H9 (cell line): ENCODE data around the gene S1PR3. TPM values are rescaled to one million over a fixed set of nuclear protein-coding genes. Genes with fewer than 3 reads are reported as not detected.

ENCODE experiments used
- DNase-seq: peaks from one replicate; pipeline ENCODE4 v3.0.0-alpha.2; 2017
- H2AFZ ChIP-seq: one replicate; pipeline ENCODE4 v1.6.1; 2013; ENCODE audit warnings: mild to moderate bottlenecking, low read length, control low read depth, moderate library complexity
- H2AK5ac ChIP-seq: 2 replicates; pipeline ENCODE4 v1.6.1; 2013; ENCODE audit warnings: low read length, control low read depth, mixed read lengths; ENCODE audit not compliant: insufficient read length
- H2BK120ac ChIP-seq: one replicate; pipeline ENCODE4 v1.6.1; 2013; ENCODE audit warnings: low read depth, mild to moderate bottlenecking, low read length, control low read depth, inconsistent platforms; ENCODE audit not compliant: poor library complexity, severe bottlenecking
- H2BK12ac ChIP-seq: 2 replicates; pipeline ENCODE4 v1.6.1; 2013; ENCODE audit warnings: low read length, control low read depth, mixed read lengths, low read depth; ENCODE audit not compliant: insufficient read length
- H2BK15ac ChIP-seq: 2 replicates; pipeline ENCODE4 v1.6.1; 2013; ENCODE audit warnings: low read depth, low read length, control low read depth
- H2BK20ac ChIP-seq: one replicate; pipeline ENCODE4 v1.6.1; 2013; ENCODE audit warnings: low read depth, mild to moderate bottlenecking, low read length, control low read depth, inconsistent platforms; ENCODE audit not compliant: poor library complexity, severe bottlenecking
- H2BK5ac ChIP-seq: 2 replicates; pipeline ENCODE4 v1.6.1; 2013; ENCODE audit warnings: low read length, control low read depth, mixed read lengths; ENCODE audit not compliant: insufficient read length
- H3K14ac ChIP-seq: 2 replicates; pipeline ENCODE4 v1.6.1; 2013; ENCODE audit warnings: low read length, control low read depth; ENCODE audit not compliant: insufficient read depth
- H3K18ac ChIP-seq: 2 replicates; pipeline ENCODE4 v1.6.1; 2013; ENCODE audit warnings: low read depth, mild to moderate bottlenecking, mixed read lengths, low read length, control low read depth; ENCODE audit not compliant: insufficient read length
- H3K23ac ChIP-seq: 2 replicates; pipeline ENCODE4 v1.6.1; 2013; ENCODE audit warnings: low read length, control low read depth, mixed read lengths, low read depth; ENCODE audit not compliant: insufficient read length
- H3K23me2 ChIP-seq: 2 replicates; pipeline ENCODE4 v1.6.1; 2013; ENCODE audit warnings: low read depth, mild to moderate bottlenecking, mixed read lengths, low read length, control low read depth; ENCODE audit not compliant: insufficient read length, poor library complexity, severe bottlenecking
- H3K27ac ChIP-seq: 2 replicates; pipeline ENCODE4 v1.5.1; 2013; ENCODE audit warnings: low read length, control low read depth, mixed read lengths, low read depth; ENCODE audit not compliant: insufficient read length
- H3K27me3 ChIP-seq: 2 replicates; pipeline ENCODE4 v1.6.1; 2013; ENCODE audit warnings: low read length, control low read depth, inconsistent platforms; ENCODE audit not compliant: insufficient read depth
- H3K4ac ChIP-seq: 2 replicates; pipeline ENCODE4 v1.6.1; 2013; ENCODE audit warnings: low read depth, mild to moderate bottlenecking, control low read depth, inconsistent platforms, low read length, moderate library complexity
- H3K4me1 ChIP-seq: 2 replicates; pipeline ENCODE4 v1.6.1; 2013; ENCODE audit warnings: low read length, control low read depth, inconsistent platforms; ENCODE audit not compliant: insufficient read depth
- H3K4me2 ChIP-seq: 2 replicates; pipeline ENCODE4 v1.6.1; 2013; ENCODE audit warnings: low read length, control low read depth, mixed read lengths; ENCODE audit not compliant: insufficient read length, insufficient read depth
- H3K56ac ChIP-seq: 2 replicates; pipeline ENCODE4 v1.6.1; 2013; ENCODE audit warnings: low read depth, mild to moderate bottlenecking, mixed read lengths, low read length, control low read depth; ENCODE audit not compliant: insufficient read length
- H3K79me1 ChIP-seq: 2 replicates; pipeline ENCODE4 v1.6.1; 2013; ENCODE audit warnings: low read depth, mild to moderate bottlenecking, moderate library complexity, low read length, control low read depth, inconsistent platforms; ENCODE audit not compliant: insufficient read depth, poor library complexity, severe bottlenecking
- H3K79me2 ChIP-seq: 2 replicates; pipeline ENCODE4 v1.6.1; 2013; ENCODE audit warnings: low read length, control low read depth, inconsistent platforms; ENCODE audit not compliant: insufficient read depth
- H3K9ac ChIP-seq: 2 replicates; pipeline ENCODE4 v1.6.1; 2013; ENCODE audit warnings: low read length, control low read depth, mixed read lengths; ENCODE audit not compliant: insufficient read length; ENCODE audit errors: extremely low read depth
- H3K9me3 ChIP-seq: one replicate; pipeline ENCODE4 v1.6.1; 2013; ENCODE audit warnings: low read depth, low read length, inconsistent platforms; ENCODE audit not compliant: control insufficient read depth
- H3T11ph ChIP-seq: one replicate; pipeline ENCODE4 v1.6.1; 2013; ENCODE audit warnings: mild to moderate bottlenecking, low read length, control low read depth, inconsistent platforms
- H4K20me1 ChIP-seq: one replicate; pipeline ENCODE4 v1.6.1; 2013; ENCODE audit not compliant: control insufficient read depth, insufficient read length, insufficient read depth
- H4K5ac ChIP-seq: 2 replicates; pipeline ENCODE4 v1.6.1; 2013; ENCODE audit warnings: low read depth, mild to moderate bottlenecking, mixed read lengths, low read length, control low read depth; ENCODE audit not compliant: insufficient read length
- H4K8ac ChIP-seq: replicated peaks from 2 replicates; pipeline ENCODE4 v1.6.1; 2013; ENCODE audit warnings: low read length, control low read depth, mixed read lengths, low read depth; ENCODE audit not compliant: insufficient read length
- H4K91ac ChIP-seq: 2 replicates; pipeline ENCODE4 v1.6.1; 2013; ENCODE audit warnings: low read depth, mild to moderate bottlenecking, moderate library complexity, mixed read lengths, low read length, control low read depth; ENCODE audit not compliant: insufficient read length
- H3K27ac Mint-ChIP-seq, 3 experiments: 2 replicates in 2 of 3; 3 replicates in 1 of 3; pipeline ENCODE4 v1.8.0; 2020 to 2021; ENCODE audit warnings: mixed read lengths in 3 of 3, mild to moderate bottlenecking in 1 of 3, moderate library complexity in 1 of 3
- H3K27me3 Mint-ChIP-seq: 2 replicates; pipeline ENCODE4 v1.8.0; 2021; ENCODE audit warnings: low read depth, mild to moderate bottlenecking, moderate library complexity, mixed read lengths
- H3K36me3 Mint-ChIP-seq, 3 experiments: 2 replicates in 2 of 3; 3 replicates in 1 of 3; pipeline ENCODE4 v1.8.0; 2020 to 2021; ENCODE audit warnings: low read depth in 3 of 3, mixed read lengths in 3 of 3; ENCODE audit not compliant: insufficient read depth in 1 of 3
- H3K4me1 Mint-ChIP-seq, 2 experiments: 2 replicates each; pipeline ENCODE4 v1.8.0; 2020; ENCODE audit warnings: mixed read lengths in 2 of 2
- H3K4me3 Mint-ChIP-seq, 2 experiments: 2 replicates in 1 of 2; 3 replicates in 1 of 2; pipeline ENCODE4 v1.8.0; 2020 to 2021; ENCODE audit warnings: mild to moderate bottlenecking in 2 of 2, mixed read lengths in 2 of 2, moderate library complexity in 1 of 2
- H3K9me3 Mint-ChIP-seq, 2 experiments: 2 replicates in 1 of 2; 3 replicates in 1 of 2; pipeline ENCODE4 v1.8.0; 2020; ENCODE audit warnings: mild to moderate bottlenecking in 2 of 2, mixed read lengths in 2 of 2, moderate library complexity in 1 of 2
- CTCF ChIP-seq: fragments of 200-600 bp; sonication (generic); conservative IDR thresholded peaks from 3 replicates; pipeline ENCODE4 v1.8.0; 2021; ENCODE audit warnings: antibody characterized with exemption, mild to moderate bottlenecking
- WGBS: extraction: QIAGEN DNeasy Blood & Tissue Kit; methylation state at CpG from one replicate; pipeline ENCODE4 v1.1.7; 2013; ENCODE audit warnings: missing lambda C conversion rate, low lambda C conversion rate, mixed read lengths; ENCODE audit not compliant: insufficient read length; ENCODE audit errors: extremely low coverage; 5-methylcytosine and 5-hydroxymethylcytosine counted together
- total RNA-seq: library from RNA; stranded (reverse); gene quantifications from 2 replicates; pipeline ENCODE4 v1.2.1, GENCODE V29; 2021

The S1PR3 gene
- total RNA-seq, 1 experiment from 2014 or later = 3.3 TPM

- H4K20me1 ChIP-seq = no peaks in the 10 kb centered on the region
- H3K9ac ChIP-seq = no peak overlapping the region
- Mint-ChIP-seq H3K36me3 (peaks cover 6 to 14% (median 7%) of the 10 kb centered on the region in 3 experiments; a peak in 6 of 7 replicates), H3K4me3 (no peak overlapping the region), H3K27me3 (peaks cover 5% of the 10 kb centered on the region), H3K4me1 (peaks cover 8 to 14% of the 10 kb centered on the region in 2 experiments), H3K27ac (no peak overlapping the region), H3K9me3 (peaks cover 13 to 17% of the 10 kb centered on the region in 2 experiments; a peak in 4 of 5 replicates)
- peak overlapping the region; percentile 75 for H2BK20ac ChIP-seq
- H3K56ac ChIP-seq = no peak overlapping the region
- no peaks in the 10 kb centered on the region for H3K4me1 ChIP-seq
- no peak overlapping the region for H3K4ac ChIP-seq
- no peaks in the 10 kb centered on the region for H3K23me2 ChIP-seq
- no peak overlapping the region for H3K4me2 ChIP-seq
- H3T11ph ChIP-seq = no peak overlapping the region
- H4K91ac ChIP-seq = no peak overlapping the region
- no peak overlapping the region for H3K23ac ChIP-seq
- no peaks in the 10 kb centered on the region for H3K79me2 ChIP-seq
- no peak for DNase-seq
- no CpG with 5 or more reads among the region's 2 CpGs for WGBS
- H2BK15ac ChIP-seq = no peak overlapping the region; the same call in 1 of the 2 replicates
- no peak for TF ChIP-seq CTCF
- no peaks in the 10 kb centered on the region for H3K27me3 ChIP-seq
- no peak overlapping the region for H2BK120ac ChIP-seq
- H3K18ac ChIP-seq = no peak overlapping the region
- H2BK5ac ChIP-seq = no peak overlapping the region
- no peak overlapping the region for H2BK12ac ChIP-seq
- H2AFZ ChIP-seq = no peak overlapping the region
- no peaks in the 10 kb centered on the region for H3K79me1 ChIP-seq
- no peak overlapping the region for H3K14ac ChIP-seq
- H2AK5ac ChIP-seq = no peak overlapping the region
- no peak overlapping the region for H4K5ac ChIP-seq
- no peak overlapping the region for H4K8ac ChIP-seq
- H3K27ac ChIP-seq = no peak overlapping the region
- H3K9me3 ChIP-seq = peaks cover 5% of the 10 kb centered on the region
These were observed 7.3 kb upstream of the S1PR3 start for GRCh38 chr9:88983865-88984542.
